ENCODE results near the gene SLC17A7.

The SLC17A7 gene

GRCh38 chr19:49407079-49407478 is 34.2 kb downstream of the SLC17A7 start:
- no peak for DNase-seq

DNA sequence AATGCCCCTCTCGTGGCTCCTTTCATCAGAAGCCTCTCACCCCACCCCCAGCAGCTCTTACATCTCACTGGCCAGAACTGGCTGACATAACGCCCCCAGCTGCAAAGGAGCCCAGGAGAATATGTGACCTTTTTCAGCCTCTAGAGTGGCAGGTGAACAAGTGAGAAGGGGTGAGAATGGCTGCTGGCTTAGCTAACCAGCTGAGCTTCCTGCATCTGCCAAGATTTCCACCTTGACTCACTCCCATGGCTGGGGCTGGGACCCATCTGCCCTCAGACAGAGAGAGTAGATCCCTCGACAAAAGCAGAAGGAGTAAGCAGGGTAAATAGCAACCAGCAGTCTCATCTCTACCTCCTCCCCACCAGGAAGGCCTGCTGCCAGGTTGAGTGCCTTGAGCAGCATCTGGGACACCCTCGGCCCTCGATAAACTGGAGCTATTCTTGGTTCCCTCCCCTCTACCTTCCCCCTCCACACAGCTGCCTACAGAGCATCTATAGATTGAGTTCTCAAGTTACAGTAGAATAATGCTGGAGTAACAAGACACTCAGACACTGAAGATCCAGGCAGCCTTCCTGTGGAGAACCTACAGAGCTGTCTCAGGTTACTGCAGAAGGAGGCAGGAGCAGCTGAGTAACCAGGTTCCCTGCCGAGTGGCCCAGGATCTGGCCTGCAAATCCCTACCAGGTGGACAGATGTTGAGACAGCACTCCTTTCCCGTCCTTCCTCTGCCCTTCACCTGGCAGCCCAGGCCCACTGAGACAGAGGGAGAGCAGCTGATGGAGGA is 37.7 kb downstream of the SLC17A7 start:
- DNase-seq = no peak

GRCh38 chr19:49400029-49400428 is 41.3 kb downstream of the SLC17A7 start:
- DNase-seq = no peak

DNA sequence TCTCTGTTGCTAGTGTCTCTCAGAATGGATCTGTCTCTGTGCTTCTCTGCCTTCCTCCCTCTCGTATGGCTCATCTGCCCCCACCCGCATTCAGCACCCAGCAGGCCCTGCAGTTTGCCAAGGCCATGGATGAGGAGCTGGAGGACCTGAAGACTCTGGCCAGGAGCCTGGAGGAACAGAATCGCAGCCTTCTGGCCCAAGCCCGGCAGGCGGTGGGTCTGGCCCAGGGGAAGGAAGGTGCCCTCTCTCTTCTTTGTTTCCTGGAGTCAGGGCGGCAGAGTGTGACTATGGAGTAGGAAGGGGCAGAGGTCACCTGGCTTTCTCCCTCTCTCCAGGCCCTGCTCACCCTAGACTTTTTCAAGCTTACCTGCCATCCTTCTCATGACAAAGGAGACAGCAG is 42.4 kb downstream of the SLC17A7 start:
- no peak for DNase-seq

DNA sequence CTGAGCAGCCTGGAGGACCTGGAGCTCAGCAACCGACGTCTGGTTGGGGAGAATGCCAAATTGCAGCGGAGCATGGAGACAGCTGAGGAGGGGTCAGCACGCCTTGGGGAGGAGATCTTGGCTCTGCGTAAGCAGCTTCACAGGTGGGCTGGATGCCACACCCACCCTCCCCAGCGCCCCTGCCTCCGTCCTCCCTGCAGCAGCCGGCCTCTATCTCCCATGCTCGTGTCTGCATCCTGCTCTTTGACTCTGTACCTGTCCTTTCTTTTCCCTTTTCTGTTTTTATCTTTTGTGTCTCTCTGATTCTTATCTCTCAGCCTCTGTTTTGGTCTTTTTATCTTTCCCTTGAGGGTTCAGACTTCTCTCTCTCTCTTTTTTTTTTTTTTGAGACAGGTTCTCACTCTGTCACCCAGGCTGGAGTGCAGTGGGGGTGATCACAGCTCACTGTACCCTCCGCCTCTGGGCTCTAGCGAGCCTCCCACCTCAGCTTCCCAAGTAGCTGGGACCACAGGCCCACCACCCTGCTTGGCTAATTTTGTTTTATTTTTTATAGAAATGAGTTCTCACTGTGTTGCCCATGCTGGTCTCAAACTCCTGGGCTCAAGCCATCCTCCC is 43.2 kb downstream of the SLC17A7 start:
- DNase-seq = no peak

- no peak for DNase-seq
These were observed 44.4 kb downstream of the SLC17A7 start for GRCh38 chr19:49396738-49397505.

DNA sequence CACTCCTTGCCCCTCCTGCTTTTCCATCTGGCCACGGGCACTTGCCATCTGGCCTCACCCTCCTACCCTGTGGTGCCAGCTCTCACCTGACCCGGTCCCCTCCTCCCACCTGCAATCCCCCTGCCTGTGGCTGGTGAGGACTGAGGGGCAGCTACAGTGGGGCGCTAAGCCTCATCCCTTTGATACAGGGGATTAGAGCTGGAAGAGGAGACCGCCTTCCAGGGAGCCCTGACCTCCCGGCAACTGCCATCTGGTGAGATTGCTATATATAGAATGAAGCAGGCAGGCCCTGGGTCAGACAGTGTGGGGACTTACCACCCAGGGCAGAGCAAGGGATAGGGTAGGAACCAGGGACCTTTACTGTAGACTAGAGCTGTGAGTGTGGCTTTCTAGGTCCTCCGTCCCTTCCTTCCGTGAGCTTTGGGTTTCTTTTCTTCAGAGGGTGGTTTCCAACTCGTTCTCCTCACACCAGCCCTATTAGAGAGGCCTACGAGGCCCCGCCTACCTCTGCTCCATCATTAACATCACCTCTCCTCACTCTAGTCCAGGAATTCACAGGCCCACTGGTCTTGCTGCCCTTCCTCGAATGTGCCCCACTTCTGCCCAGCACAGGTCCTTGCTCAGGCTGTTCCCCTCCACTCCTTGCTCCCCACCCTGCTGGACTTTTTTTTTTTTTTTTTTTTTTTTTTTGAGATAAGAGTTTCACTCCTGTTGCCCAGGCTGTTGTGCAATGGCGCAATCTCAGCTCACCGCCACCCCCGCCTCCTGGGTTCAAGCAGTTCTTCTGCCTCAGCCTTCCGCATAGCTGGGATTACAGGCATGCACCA is 45.5 kb downstream of the SLC17A7 start:
- no peak for DNase-seq

DNA sequence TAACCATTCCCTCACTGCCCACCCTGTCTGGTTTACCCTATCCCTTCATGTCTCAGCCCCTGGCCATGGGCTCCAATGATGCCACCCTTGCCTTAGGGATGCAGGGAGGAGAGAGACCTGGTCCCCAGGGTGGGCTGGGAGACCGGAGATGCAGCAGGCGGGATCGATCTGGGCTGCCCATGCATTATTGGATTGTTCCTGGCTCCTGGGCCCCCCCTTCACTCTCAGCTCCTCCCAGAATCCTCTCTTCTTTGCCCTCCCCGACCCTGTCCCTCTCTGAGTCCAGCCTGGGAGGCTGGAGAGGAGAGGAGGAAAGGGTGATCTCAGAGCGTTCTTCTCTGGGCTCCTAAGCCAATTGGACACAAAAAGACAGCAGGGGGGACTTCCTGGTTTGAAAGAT is 47.4 kb downstream of the SLC17A7 start:
- DNase-seq = no peak

- peak; percentile 28 to 47 for DNase-seq
These were observed 49.5 kb downstream of the SLC17A7 start for GRCh38 chr19:49391581-49392399.

DNA sequence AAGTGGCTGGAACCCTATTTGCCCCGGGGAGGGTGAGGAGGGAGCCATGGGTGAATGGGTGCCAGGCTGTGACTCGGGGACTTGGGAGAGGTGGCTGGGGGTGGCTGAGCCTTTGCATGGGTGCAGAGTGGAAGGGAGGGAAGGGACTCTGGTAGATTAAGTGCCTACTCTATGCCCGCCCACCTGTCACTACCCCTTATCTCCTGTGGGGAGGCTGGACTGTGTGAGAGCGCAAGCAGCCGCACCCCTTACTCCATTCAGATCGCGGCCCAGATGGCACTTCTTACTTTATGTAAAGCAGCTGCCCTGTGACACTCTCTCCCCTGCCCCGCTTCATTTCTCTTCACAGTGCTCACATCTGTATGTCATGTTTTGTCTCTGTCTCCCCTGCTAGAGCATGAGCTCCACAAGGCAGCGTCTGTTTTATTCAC is 50.4 kb downstream of the SLC17A7 start:
- no peak for DNase-seq

GRCh38 chr19:49390131-49390928 is 51.0 kb downstream of the SLC17A7 start:
- no peak for DNase-seq

- DNase-seq = no peak
These were observed 51.9 kb downstream of the SLC17A7 start for GRCh38 chr19:49389406-49389805.

GRCh38 chr19:49387936-49388372 is 53.4 kb downstream of the SLC17A7 start, which contains the start of gene KASH5:
Gene KASH5 (plus strand): TSS chr19:49388249. CDS start chr19:49390884, 2,635 bp downstream.
- no peak for DNase-seq

- DNase-seq = no peak
These were observed 57.7 kb downstream of the SLC17A7 start for GRCh38 chr19:49383599-49383998.

DNA sequence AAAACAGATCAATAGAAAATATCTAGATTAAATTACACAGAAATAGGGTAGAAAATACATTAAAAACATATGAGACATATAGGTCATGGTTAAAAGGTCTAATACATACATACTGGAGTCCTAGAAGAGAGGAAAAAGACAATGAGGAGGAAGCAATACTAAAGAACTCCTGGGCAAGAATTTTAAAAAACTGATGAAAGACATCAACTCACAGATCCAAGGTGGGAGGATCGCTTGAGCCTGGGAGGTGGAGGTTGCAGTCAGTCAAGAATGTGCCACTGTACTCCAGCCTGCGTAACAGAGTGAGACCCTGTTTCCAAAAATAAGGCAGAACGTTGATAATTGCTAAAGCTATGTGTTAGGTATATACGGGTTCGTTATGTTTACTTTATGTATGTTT is 58.7 kb downstream of the SLC17A7 start:
- DNase-seq = no peak

GRCh38 chr19:49380391-49380790 is 60.9 kb downstream of the SLC17A7 start:
- no peak for DNase-seq

All from hippocampal formation (tissue), 2 donors.